Measurements from ENCODE around the gene PHGDH. TPM values are rescaled to one million over a fixed set of nuclear protein-coding genes. Genes with fewer than 3 reads are reported as not detected.

PHGDH gene
- total and polyA plus RNA-seq, 2 of the 13 experiments (the other 11 are each of a cell fraction or from before 2014, with no cell fraction given) = 95.8 to 133 TPM

DNA sequence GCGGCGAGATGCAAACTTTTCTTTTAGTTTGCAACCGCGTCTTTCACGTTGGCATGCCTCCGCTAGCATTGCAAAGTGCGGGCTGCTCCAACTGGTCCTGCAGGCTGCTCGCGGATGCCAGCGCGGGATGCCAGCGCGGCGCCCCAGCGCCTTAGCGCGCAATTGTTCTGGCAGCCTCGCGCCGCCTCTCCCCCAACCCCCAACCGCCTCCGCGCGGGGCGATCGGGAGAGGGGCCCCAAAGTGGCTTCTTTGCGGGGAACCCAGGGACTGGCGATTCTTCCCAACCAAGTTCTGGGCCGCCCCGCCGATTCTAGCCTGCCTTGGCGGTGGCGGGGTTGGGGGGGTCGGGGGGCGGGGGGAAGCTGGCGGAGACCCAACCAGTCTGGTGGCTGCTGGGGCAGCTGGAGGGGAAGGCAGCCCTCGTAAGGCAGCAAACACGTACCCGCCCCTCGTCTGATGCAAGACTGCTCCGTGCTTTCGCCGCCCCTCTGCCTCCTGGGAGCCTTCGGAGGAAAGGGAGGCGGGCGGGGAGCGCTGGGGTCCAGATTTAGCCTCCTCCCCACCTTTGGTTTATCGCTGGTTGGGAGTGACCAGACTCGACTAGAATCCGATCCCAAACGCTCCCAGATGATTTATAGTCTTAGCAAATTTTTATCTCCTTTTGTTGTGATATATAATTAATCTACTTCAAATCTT, 756 bp downstream of the PHGDH start (continued):
- TF ChIP-seq SOX13 (IDR thresholded peaks at IDR 0.05) = no peak
- peak in 1 of 2 experiments; percentile 33; a peak in 1 of 4 replicates for TF ChIP-seq SOX13 (CRISPR knock-in tag; conservative IDR thresholded peaks at IDR 0.05 in 1 of 2, IDR thresholded peaks at IDR 0.05 in 1 of 2)
- no peak for TF ChIP-seq SRSF4 (IDR thresholded peaks at IDR 0.05; ENCODE audit: low read depth, low read length, poor library complexity, severe bottlenecking)
- 0 out of 2 replicates have a peak, but pooled peaks have one; percentile 7 for TF ChIP-seq REPIN1 (CRISPR knock-in tag; IDR thresholded peaks at IDR 0.05; ENCODE audit: borderline replicate concordance, low read depth)
- peak; percentile 12; the same call in 1 of the 2 replicates for TF ChIP-seq CBX5 (CRISPR knock-in tag; IDR thresholded peaks at IDR 0.05; ENCODE audit: borderline replicate concordance)
- TF ChIP-seq DR1 (CRISPR knock-in tag; IDR thresholded peaks at IDR 0.05) = no peak
- no peak for TF ChIP-seq CHCHD3 (CRISPR knock-in tag; IDR thresholded peaks at IDR 0.05)
- TF ChIP-seq HNRNPL (IDR thresholded peaks at IDR 0.05; ENCODE audit: low read depth, low read length) = peak; percentile 61; the same call in 1 of the 2 replicates
- TF ChIP-seq DNMT1 (CRISPR knock-in tag; IDR thresholded peaks at IDR 0.05) = no peak
- TF ChIP-seq, protein P1, sequence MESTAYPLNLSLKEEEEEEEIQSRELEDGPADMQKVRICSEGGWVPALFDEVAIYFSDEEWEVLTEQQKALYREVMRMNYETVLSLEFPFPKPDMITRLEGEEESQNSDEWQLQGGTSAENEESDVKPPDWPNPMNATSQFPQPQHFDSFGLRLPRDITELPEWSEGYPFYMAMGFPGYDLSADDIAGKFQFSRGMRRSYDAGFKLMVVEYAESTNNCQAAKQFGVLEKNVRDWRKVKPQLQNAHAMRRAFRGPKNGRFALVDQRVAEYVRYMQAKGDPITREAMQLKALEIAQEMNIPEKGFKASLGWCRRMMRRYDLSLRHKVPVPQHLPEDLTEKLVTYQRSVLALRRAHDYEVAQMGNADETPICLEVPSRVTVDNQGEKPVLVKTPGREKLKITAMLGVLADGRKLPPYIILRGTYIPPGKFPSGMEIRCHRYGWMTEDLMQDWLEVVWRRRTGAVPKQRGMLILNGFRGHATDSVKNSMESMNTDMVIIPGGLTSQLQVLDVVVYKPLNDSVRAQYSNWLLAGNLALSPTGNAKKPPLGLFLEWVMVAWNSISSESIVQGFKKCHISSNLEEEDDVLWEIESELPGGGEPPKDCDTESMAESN (CRISPR knock-in tag; conservative IDR thresholded peaks at IDR 0.05) = 0 out of 2 replicates have a peak, but pooled peaks have one; percentile 17
- no peak for TF ChIP-seq NFIB (CRISPR knock-in tag; IDR thresholded peaks at IDR 0.05; ENCODE audit: borderline replicate concordance)
- no peak for TF ChIP-seq ZNF549 (CRISPR knock-in tag; IDR thresholded peaks at IDR 0.05)
- no peak for TF ChIP-seq ZNF883 (CRISPR knock-in tag; IDR thresholded peaks at IDR 0.05; ENCODE audit: not compliant biosample characterization)
- no peak for TF ChIP-seq SP1 (IDR thresholded peaks at IDR 0.05)
- TF ChIP-seq SP1 (CRISPR knock-in tag; IDR thresholded peaks at IDR 0.05) = 0 out of 2 replicates have a peak, but pooled peaks have one; percentile 27
- TF ChIP-seq, protein P2, sequence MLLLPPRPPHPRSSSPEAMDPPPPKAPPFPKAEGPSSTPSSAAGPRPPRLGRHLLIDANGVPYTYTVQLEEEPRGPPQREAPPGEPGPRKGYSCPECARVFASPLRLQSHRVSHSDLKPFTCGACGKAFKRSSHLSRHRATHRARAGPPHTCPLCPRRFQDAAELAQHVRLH (CRISPR knock-in tag; IDR thresholded peaks at IDR 0.05; ENCODE audit: borderline replicate concordance, low read depth) = no peak
- TF ChIP-seq HES4 (CRISPR knock-in tag; IDR thresholded peaks at IDR 0.05; ENCODE audit: borderline replicate concordance) = no peak
- TF ChIP-seq SPEN (CRISPR knock-in tag; IDR thresholded peaks at IDR 0.05; ENCODE audit: low read depth) = no peak
- TF ChIP-seq PLRG1 (conservative IDR thresholded peaks at IDR 0.05) = no peak
- TF ChIP-seq MYC (CRISPR knock-in tag; IDR thresholded peaks at IDR 0.05; ENCODE audit: borderline replicate concordance) = peak; percentile 47; the same call in 1 of the 2 replicates
- TF ChIP-seq, protein P3, sequence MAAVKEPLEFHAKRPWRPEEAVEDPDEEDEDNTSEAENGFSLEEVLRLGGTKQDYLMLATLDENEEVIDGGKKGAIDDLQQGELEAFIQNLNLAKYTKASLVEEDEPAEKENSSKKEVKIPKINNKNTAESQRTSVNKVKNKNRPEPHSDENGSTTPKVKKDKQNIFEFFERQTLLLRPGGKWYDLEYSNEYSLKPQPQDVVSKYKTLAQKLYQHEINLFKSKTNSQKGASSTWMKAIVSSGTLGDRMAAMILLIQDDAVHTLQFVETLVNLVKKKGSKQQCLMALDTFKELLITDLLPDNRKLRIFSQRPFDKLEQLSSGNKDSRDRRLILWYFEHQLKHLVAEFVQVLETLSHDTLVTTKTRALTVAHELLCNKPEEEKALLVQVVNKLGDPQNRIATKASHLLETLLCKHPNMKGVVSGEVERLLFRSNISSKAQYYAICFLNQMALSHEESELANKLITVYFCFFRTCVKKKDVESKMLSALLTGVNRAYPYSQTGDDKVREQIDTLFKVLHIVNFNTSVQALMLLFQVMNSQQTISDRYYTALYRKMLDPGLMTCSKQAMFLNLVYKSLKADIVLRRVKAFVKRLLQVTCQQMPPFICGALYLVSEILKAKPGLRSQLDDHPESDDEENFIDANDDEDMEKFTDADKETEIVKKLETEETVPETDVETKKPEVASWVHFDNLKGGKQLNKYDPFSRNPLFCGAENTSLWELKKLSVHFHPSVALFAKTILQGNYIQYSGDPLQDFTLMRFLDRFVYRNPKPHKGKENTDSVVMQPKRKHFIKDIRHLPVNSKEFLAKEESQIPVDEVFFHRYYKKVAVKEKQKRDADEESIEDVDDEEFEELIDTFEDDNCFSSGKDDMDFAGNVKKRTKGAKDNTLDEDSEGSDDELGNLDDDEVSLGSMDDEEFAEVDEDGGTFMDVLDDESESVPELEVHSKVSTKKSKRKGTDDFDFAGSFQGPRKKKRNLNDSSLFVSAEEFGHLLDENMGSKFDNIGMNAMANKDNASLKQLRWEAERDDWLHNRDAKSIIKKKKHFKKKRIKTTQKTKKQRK (IDR thresholded peaks at IDR 0.05; ENCODE audit: low read length) = no peak
- no peak for TF ChIP-seq PAWR (CRISPR knock-in tag; IDR thresholded peaks at IDR 0.05; ENCODE audit: borderline replicate concordance)
- TF ChIP-seq MIXL1 (CRISPR knock-in tag; IDR thresholded peaks at IDR 0.05) = 0 out of 2 replicates have a peak, but pooled peaks have one; percentile 28
- TF ChIP-seq MED13 (CRISPR knock-in tag; IDR thresholded peaks at IDR 0.05) = 0 out of 2 replicates have a peak, but pooled peaks have one; percentile 16
- TF ChIP-seq ZNF510 (CRISPR knock-in tag; IDR thresholded peaks at IDR 0.05; ENCODE audit: low read depth) = no peak
- no peak; the same call in 1 of the 2 replicates for TF ChIP-seq ZNF331 (CRISPR knock-in tag; IDR thresholded peaks at IDR 0.05)
- no peak for TF ChIP-seq GPN1 (CRISPR knock-in tag; IDR thresholded peaks at IDR 0.05; ENCODE audit: borderline replicate concordance)

All from HepG2 (cell line).